T-helper 1 cell (primary cell): Measurements from ENCODE around the gene TRMT112.

Source experiments
- DNase-seq, 5 donors: peaks; one replicate each; pipeline ENCODE4 v3.0.0-alpha.2; 2012 to 2020

TRMT112 gene

DNA sequence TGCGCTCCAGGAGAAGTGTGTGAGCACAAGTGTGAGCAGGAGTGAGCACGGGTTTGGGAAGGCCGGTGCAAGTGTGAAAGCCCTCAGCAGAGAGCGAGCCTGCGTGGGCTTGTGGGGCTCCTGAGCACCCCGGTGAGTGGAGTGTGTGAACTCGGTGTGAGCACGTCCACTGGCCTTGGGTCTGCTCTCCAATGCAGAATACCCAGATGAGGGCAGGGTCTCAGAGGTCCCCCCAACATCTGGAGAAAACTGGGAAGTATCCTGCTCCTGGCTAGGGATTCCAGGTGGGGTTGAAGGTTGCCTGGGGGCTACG, 10.8 kb downstream of the TRMT112 start:
- DNase-seq, result no peak

DNA sequence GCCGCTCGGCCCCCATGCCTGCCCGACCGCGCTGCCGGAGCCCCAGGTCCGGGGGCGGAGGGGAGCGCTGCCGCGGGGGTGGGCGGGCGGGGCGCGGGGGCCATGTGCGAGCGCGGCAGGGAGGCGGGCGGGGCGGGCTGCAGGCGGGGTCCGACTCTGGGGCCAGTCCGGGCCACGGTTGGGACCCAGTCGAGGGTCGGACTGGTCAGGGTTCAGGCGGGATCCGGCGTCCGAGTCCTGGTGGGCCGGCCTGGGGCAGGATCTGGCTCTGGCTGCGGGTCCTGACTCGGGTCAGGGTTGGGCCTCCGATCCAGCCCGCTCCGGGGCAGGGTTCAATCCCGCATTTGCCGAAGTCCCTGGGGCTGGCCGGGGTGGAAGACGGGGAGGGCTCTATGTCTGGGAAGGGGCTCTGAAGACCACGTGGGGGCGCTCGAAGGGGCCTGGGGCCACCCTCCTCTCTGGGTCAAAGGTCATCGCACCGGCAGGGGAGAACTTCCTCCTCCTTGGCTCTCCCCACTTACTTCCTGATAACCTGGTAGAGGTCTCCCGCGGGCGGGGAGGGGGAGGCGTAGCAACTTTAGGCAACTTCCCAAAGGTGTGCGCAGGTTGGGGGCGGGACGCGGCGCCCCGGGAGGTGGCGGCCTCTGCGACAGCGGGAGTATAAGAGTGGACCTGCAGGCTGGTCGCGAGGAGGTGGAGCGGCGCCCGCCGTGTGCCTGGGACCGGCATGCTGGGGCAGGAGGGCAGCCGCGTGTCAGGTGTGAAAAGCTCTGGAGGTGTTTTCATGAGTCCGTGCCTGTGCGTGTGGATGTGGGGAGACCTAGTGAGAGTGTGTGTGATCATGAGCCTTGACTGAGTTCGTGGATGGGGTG, 11.4 kb downstream of the TRMT112 start:
- DNase-seq, result peak; percentile 53 to 80 (median 61)

DNA sequence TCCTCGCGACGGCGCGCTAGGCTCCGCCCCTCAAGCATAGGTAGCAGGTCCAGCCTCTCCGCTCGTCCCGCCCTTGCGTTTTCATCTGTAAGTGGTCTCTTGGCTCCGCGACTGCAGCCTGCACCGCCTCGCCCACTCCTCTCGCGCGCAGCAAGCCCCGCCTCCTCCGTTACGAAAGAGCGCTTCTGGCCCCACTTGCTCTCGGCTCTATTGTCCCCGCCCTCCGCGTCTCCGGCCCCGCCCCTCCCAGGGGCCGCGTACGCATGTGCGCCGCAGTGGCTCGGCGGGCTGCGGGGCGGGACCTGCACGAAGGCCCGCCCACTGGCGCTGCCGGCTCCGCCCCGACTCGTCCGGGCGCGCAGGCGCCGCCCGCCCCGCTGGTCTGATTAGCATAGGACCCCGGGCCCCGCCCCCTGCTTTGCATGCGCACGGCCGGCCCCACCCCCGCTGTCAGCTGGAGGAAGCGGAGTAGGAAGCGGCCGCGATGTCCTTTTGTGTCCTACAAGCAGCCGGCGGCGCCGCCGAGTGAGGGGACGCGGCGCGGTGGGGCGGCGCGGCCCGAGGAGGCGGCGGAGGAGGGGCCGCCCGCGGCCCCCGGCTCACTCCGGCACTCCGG, 12.2 kb downstream of the TRMT112 start, which contains the start of gene ESRRA:
ESRRA (plus strand) TSS at position 450 of the 616 bp plus-strand sequence. CDS start 1,656 bp downstream, outside the sequence.
- peak; percentile 99 to 100 (median 99) for DNase-seq

DNA sequence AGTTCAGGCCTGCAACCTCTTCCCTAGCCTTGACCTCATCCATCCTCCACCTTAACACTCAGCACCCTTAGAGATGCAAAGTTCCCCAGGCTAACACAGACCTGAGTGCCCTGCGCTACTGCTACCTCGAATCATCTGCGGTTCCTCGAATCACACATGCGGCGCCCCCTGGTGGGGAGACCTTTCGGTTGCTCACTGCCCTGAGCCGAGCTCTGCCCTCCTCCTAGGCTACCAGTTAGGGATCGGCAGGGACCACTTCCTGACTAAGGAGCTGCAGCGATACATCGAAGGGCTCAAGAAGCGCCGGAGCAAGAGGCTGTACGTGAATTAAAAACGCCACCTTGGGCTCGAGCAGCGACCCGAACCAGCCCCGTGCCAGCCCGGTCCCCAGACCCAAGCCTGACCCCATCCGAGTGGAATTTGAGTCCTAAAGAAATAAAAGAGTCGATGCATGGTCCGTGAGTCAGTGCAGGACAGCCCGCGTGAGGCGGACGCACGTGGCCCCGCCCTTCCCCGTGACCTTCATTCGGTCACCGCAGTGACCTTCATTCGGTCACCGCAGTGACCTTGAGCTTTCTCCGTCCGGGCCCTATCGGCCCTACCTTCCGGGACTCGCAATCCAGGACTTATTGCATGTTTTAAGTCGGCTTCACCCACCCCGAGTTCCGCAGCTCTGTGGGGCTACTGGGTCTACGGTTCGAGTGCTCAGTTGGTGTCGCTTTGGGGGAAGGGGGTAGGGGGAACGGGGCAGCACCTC, 12.9 kb downstream of the TRMT112 start:
- DNase-seq, result peak; percentile 79 to 94 (median 90)

DNA sequence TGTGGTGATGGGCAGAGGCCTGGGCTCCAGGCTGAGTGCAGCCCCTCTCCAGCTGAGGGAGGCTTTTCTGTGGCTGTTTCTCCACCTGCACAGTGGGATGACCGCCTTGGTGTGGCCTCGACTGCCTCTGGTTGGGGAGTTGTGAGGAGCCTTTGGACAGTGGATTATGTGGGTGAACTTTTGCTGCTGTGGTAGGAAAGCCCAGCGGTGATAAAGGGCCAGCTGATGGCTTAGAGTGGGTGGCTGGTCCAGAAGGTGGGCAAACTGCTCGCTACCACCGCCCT, 13.4 kb downstream of the TRMT112 start:
- no peak for DNase-seq

DNA sequence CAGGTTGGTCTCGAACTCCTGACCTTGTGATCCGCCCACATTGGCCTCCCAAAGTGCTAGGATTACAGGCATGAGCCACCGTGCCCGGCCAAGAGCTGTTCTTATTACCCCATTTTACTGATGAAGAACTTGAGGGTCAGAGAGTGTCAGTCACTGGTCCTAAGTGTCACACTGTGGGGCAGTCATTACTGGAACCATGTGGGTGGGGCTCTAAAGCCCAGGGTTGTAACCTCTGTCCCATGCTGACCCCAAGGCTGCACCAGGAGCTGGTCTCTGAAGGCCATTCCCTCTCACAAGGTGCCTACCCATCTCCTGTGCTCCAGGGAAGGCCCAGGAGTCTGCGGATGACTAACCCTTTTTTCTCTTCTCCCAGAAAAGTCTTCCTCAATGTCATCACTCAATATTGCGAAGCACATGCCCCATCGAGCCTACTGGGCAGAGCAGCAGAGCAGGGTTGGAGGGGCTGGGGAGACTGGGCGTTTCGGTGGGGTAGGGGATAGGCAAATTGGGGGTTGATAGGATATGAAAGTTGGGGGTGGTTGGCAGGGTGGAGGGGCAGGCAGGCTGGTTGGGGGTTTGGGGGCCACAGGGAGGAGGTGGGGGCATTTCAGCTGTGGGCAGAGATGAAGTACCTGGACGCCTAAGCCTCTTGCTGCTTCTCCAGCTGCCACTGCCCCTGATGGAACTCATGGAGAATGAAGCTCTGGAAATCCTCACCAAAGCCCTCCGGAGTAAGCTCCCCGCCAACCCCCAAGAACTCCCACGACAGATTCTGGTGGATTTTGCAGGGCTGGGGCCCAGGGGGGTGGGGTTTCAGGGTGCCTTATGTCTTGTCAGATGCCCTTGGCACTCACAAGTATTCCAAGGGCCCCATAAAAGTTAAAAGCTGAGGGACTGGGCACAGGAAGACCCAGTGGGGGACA, 14.0 kb downstream of the TRMT112 start:
- no peak for DNase-seq

DNA sequence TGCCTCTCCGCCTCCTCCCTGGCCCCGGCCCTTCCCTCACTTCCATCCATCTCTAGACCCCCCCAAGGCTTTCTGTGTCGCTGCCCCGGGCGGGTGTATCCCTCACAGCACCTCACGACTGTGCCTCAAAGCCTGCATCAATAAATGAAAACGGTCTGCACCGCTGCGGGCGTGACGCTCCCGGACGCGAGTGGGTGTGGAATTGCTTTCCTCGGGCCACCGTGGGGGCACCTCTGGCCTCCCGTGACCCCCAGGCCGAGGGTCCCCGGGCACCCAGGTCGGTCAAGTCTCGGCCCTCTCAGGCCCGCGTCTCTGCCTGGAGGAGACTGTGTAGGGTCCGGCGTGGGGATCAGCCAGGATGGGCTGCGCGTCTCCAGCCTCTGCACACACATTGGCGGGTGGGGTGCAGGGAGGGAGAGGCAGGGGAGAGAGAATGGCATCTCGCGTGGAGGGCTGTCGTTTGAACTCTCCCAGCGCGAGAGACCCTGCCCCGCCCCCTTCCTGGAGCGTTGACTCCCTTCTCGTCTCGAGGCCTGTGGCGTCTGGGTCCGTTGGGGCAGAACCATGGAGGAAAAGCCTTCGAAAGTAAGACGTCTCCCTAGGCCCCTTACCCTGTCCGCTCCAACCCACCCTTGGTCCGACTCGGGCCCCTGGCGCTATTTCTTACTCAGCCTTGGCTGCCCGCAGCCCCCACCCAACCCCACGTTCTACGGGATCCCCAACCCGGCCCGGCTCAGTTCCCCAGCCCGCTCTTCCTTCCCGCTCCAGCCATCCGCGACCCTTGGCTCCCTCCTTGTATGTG, 17.3 kb downstream of the TRMT112 start, which contains the start of gene CATSPERZ:
CATSPERZ (plus strand) TSS at position 512 of the 802 bp plus-strand sequence; CDS start at position 565, 53 bp downstream.
- no peak for DNase-seq

DNA sequence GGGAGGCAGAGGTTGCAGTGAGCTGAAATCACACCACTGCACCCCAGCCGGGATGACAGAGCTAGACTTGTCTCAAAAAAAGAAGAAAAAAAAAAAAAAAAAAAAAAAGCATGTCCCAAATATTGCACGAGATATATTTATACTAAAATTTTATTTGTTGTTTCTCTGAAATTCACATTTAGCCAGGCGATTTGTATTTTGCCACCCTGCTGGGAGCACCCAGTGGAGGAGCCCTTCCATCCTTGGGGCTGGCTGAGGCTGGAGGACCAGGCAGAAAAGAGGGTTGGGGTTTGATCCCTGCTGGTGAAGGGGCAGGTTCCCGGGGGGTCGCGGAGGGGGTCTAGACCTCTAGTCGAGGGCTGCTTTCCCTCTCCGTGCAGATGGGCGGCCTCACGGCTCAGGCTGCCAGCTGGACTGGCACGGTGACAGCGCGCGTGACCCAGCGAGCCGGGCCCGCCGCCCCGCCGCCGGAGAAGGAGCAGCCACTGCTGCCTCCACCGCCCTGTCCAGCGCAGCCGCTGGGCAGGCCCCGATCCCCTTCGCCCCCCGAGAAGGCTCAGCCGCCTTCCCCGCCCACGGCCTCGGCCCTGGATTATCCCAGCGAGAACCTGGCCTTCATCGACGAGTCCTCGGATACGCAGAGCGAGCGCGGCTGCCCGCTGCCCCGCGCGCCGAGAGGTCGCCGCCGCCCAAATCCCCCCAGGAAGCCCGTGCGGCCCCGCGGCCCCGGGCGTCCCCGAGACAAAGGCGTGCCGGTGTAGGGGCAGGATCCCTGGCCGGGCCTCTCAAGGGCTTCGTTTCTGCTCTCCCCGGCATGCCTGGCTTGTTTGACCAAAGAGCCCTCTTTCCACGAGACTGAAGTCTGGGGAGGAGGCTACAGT, 18.2 kb downstream of the TRMT112 start:
- no peak for DNase-seq

DNA sequence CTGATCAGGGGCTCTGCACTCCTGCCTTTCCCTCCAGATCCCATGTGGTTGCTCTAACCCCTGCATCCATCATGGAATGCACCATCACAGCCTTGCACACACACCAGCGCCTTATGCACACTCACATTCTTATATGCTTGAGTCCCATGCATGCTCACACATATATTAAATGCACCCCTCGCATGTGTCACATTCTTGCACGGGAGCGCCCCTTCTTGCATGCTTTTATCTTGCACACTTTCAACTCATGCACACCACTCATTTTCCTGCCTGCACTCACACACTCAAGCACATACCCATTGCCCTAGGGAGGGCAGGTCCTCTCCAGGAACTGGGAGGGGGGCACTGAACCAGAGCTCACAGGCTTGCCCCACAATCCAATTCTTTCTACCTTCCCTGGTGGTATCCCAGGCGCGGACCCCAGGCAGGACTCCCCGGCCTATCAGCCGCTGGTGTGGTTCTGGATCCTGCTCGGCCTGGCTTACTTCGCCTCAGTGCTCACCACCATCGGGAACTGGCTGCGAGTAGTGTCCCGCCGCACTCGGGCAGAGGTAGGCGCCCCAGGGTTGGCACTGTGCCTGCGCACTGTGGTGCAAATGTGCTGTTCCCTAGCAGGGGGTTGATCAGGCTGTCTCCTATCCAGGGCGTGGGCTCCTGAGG, 19.5 kb downstream of the TRMT112 start:
- no peak for DNase-seq

DNA sequence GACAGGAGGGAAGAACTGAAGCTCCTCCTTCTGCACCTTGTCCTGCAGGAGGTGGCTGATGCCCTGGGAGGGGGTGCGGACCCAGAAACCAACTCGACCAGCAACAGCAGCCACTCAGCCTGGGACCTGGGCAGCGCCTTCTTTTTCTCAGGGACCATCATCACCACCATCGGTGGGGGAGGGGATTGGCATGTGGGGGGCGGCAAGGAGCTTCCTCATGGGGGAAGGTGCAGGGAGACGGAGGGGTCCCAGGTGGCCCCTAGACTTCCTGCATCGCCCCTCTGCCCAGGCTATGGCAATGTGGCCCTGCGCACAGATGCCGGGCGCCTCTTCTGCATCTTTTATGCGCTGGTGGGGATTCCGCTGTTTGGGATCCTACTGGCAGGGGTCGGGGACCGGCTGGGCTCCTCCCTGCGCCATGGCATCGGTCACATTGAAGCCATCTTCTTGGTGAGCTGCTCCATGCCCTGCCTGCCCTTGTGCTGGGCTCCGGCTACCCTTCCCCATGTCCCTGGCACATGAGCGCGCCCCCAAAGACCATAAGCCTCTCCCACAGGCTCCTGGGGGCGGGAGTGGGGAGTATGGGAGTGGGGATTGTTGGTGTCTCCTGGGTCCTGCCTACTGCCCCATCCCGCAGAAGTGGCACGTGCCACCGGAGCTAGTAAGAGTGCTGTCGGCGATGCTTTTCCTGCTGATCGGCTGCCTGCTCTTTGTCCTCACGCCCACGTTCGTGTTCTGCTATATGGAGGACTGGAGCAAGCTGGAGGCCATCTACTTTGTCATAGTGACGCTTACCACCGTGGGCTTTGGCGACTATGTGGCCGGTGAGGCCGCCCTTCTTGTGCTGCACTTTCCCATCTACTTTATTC, 20.3 kb downstream of the TRMT112 start:
- no peak for DNase-seq

DNA sequence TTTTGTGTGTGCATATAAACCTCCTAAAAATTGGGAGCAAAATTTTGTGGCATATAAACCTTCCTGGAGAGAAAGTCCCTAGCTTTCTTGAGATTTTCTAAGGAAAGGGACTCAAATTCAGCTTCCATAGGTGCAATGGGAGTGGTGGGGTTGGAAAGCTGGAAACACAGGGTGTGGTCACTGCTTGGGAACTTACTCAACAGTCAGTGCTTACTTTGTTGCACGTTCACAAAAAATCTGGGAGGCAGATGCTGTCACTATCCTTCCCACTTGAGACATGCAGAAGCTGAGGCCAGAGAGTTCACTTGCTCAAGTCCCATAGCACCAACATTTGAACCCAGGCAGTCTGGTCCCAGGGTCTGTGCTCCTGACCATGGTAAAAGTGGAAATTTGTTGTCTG, 21.1 kb downstream of the TRMT112 start:
- DNase-seq, result no peak

DNA sequence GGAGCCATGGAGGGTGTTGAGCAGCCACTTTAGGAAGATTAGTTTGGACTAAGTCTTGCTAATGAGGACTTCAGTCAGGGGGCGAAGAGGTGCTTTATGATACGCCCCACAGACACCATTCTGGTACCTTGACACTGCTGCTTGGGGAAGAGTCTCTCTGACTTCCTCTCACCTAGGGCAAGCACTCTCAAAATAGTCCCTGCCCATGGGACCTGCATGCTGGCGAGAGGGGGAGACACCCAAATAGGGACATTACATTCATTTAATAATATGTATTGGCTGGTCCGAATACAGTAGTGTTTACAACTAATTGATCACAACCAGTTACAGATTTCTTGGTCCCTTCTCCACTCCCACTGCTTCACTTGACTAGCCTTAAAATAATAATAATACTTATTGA, 21.6 kb downstream of the TRMT112 start:
- no peak for DNase-seq

DNA sequence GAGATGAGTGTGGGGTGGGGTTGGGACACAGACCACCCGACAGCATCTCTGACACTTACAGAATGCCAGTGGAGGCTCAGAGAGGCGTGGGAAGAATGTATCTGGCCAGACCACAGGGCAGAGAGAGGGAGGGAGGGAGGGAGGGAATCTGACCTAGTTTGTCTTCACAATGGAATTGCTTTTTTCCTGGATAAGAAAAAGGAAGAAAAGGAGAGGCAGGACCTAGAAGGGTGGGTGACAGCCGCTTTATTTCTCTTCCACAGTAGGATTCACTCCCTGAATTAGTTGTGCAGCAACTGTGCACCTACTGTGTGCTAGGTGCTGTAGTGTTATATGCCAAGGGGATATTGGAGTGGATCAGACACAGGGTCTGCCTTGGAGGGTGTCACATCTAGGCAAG, 22.6 kb downstream of the TRMT112 start:
- DNase-seq, result no peak

DNA sequence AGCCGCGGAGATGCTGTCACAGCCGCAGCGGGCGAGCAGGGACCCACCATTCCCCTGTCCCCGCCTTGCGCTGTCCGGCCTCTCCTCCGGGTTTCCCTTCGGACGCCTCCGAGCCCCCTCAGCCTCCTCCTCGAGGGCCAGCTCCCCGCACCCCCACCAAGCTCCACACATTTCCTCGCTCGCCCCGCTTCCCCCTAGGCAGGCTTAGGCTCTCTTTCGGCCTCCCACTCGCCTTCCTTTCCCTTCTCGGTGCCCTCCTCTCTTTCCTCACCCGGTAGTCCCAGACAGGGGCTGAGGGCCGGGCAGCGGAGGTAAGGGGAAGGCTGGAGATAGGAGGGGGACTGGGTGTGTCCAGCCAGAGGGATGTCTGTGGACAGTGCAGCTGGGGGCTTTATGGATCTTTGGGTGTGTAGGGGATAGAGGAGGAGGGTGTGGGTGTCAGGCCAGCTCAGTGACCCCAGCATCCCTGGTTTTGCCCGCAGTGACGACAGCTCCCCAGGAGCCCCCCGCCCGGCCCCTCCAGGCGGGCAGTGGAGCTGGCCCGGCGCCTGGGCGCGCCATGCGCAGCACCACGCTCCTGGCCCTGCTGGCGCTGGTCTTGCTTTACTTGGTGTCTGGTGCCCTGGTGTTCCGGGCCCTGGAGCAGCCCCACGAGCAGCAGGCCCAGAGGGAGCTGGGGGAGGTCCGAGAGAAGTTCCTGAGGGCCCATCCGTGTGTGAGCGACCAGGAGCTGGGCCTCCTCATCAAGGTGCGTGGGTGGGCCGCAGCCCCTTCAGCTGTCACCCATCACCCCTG, 24.7 kb downstream of the TRMT112 start:
- DNase-seq, result no peak

DNA sequence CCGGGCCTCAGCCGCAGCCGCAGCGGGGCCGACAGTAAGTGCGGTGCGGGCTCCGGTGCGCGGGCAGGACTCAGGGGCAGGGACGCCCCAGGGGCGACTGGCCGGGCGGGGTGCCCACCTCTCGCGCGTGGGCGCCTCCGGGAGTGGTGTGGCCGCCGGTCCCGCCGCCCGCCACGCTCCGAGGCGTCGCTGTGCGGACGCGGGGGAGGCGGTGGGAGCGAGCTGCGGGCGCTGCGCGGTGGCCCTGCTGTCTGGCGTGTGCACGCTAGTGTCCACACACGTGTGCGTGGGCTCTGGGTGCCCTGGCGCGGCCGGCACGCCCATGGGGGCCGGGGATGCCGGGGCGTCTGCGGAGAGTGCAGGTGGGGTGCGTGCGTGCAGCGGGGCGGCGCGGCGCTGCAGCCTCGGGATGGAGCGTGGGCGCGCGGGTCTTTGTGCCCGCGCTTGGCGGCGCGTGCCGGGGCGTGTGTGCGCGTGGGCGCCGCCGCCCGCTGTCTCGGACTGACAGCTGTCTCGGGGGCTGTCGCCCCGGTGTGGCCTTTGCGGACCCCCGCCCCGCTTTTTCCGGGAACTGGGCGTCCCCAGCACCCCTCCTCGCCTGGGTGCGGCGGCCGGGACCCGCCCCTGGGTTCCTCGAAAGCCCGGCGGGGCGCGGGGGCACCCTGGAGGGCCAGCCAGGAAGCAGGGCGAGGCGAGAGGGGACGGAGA, 25.5 kb downstream of the TRMT112 start:
- DNase-seq, result no peak

DNA sequence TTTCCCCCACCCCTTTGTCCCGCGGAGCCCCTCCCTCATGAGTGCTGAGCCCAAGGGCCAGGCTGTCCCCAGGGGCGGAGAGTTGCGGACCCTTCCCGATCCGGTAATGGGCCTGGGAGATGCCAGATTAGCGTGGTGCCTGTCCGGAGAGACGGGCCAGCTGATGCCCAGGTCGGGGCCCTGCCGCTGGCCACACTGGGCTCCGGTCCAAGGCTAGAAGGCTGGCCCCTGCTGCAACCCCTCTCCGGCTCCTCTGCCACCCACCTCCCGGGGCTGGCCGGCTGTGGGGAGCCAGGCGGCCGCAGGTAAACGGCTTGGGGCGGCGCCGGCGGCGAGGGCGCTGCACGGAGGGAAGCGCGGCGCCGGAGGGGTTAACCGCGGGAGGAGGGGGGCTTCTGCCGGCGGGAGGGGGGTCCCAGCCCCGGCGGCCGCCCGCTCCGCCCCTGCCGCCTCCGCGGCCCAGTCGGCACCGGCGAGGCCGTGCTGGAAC, 26.1 kb downstream of the TRMT112 start, which contains the start of gene KCNK4:
KCNK4 (plus strand) TSS at position 41 of the 490 bp plus-strand sequence. CDS start 1,717 bp downstream, outside the sequence.
- DNase-seq, result no peak
